COLO668 (cell line): ENCODE data around the gene FAM135A.
"Not testable (repeated sequence)": the region's sequence is repeated elsewhere in the genome, so short reads cannot be mapped to it uniquely, and the experiment has no call there.

Experiments used
- DNase-seq: peaks from one replicate; lab custom pipeline; 2025; ENCODE audit not compliant: unreplicated experiment; lab: John Stamatoyannopoulos, UW

The FAM135A gene

DNA sequence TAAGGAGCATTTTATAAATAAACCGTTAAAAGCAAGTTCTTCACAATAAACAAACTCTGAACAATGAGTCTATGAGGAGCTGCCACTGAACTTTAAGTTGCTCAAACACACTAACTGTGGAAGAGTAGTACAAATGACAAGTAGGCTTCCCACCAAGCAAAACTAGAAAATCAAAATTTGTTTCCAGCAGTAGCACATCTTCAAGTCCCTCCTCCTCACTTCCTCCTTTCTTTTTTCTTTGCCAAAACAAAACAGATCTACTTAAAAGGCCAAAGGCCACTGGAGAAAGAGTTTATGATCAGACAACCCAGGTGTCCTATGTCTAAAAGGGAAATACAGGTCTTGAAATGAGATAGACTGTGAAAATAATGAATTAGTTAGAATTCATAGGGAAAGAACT, 17.1 kb upstream of the FAM135A start:
- DNase-seq: no peak

DNA sequence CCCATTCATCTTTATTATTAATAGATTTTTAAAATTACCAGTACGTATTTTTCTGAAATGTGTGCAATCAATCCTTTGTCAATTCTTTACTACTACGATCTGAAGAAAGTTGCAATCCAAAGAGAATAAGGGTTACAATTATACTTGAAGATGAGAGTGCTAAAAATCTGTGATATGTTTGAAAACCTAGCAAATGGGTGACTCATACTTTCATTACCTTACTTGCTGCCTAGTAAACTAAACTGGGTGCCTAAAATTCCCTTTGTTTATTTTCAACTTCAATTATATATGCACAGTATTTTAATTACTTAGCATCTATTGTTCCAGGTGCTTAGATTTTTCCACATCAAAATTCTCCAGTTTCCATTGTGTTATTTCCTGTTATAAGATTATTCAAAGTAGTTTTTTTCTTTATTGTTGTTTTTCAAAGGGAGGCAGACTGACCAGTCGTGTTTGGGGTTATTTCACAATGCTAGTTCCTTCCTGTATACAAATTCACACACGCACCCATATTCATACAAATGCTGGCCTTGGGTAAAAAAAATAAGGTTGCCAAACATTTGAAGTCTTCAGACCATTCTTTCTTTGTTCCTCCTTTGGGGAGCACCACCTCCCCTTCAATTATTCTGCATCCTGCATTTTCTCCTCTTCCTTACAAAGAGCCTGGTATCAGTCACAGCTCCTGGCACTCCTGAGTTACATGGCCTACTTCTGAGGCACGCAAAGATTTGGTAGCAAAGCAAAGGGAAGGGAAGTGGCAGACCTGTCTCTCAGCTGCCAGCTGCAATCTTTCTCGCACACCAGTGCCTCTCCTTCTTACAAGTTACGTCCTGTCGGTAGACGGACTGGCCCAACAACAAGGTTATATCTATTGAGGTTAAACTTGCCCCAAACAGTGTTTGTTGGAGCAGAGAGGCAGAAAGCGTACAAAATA, 16.2 kb upstream of the FAM135A start:
- DNase-seq: no peak

- peak; percentile 19 for DNase-seq
These were observed 14.3 kb upstream of the FAM135A start for GRCh38 chr6:70398783-70399728.

GRCh38 chr6:70404658-70405057, 8.7 kb upstream of the FAM135A start:
- DNase-seq: no peak

- DNase-seq: no peak
These were observed 4.1 kb upstream of the FAM135A start for GRCh38 chr6:70409216-70409615.

DNA sequence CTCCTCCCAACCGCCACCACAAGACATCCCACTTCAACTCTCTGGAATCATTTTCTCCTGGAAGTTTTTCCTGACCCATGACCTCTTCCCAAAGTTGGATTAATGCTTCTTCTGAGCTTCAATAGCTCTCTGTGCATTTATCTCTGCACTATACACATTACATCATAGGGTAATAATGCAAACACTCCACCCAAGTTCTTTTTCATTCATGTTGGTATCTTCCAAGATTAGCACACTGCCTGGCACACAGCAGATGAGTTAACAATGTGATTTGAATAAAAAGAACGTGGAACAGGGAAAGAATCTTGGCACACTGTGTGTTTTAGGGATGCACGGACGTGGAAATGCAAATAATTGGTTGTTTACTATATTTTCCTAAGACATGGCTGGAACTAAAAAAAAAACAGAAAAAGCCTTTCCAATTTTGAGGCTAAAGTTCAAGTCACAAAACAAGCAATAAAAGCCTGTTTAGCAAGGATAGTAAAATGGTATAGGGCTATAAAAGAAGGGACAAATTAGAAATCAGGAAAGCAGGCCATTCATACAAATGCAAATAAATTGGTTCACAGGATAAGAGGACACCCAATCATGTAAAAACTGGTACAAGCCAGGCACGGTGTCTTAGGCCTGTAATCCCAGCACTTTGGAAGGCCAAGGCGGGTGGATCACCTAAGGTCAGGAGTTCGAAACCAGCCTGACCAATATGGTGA, 1.6 kb upstream of the FAM135A start:
- DNase-seq: no peak

- DNase-seq: no peak
These were observed 825 bp upstream of the FAM135A start for GRCh38 chr6:70412252-70413113.

DNA sequence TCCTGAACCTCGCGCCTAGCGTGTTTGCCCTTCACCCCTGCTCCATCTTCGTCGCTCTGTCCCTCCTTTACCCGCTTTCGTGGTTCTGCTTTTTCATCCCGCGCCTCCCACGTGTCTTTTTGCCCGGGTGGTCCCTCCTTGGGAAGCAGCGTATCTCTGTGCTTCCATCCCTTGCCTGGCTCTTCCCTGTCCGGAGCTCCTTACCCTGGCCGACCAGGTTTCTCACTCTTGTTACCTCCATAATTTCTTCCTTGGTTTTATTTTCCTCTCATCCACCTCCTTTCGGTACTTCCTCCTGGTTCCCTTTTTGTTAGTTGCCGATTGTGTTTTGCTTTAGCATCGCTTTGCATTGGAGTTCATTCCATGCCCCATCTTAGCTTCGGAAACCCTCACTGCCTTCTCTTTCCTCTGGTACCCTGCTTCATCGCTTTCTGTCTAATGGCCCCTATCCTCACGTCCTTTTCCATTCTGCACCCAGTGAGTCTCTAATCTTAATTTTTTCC, 735 bp downstream of the FAM135A start:
- DNase-seq: no peak

GRCh38 chr6:70414813-70415212, 1.5 kb downstream of the FAM135A start:
- no peak for DNase-seq

DNA sequence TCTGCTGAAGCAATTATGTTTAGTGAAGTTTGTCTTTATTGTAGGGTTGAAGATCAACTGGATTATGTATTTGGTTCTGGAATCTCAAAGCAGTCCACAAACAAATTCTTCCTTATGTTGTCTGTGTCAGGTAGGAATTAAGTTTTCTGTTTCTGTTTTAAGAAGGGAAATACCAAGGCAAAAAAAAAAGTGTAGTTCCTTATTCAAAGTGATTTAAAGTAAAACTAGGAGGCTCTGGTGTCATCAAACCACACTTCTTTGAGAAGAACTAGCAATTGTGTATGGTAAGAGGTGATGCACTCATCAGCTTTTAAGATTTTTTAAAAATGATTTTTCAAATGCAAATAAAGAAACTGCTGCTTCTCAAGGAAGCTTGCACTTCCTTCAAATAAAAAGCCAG, 1.9 kb downstream of the FAM135A start:
- no peak for DNase-seq

DNA sequence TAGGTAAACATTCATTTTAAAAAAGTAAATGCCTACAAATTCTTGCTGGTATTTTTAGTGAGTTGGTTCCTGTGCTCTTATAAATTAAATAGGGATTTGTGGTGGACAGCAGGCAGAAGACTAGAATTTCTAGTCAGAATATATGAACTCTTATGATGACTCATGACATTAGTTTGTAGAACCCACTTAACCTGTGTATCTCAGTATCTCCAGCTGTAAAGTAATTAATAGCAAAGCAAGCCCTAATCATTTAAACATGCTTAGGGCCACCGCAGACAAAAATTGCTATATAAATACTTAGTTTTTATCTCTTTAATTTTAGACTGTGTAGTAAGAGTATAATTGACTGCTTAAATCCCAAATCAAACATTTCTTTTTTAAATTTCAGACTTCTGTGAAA, 2.4 kb downstream of the FAM135A start:
- no peak for DNase-seq

DNA sequence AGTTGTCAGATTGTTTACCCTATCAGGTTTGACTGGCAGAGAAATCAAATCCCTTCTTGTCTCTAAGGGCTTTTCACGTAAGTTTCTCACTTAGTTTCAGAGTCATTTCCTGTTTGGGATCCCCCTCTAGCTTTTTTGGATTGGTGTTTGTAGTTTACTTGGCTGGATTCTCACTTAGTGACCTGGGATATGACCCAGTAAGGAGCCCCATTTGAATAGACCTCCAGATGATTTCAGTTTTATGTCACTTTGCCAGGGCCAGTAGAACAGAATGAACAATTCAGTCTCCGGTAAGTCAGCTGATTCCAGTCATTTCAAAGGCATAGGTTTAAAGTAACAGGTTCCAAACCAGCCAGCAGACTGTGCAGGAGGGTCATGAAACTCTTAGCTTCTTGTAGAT, 8.2 kb downstream of the FAM135A start:
- no peak for DNase-seq

DNA sequence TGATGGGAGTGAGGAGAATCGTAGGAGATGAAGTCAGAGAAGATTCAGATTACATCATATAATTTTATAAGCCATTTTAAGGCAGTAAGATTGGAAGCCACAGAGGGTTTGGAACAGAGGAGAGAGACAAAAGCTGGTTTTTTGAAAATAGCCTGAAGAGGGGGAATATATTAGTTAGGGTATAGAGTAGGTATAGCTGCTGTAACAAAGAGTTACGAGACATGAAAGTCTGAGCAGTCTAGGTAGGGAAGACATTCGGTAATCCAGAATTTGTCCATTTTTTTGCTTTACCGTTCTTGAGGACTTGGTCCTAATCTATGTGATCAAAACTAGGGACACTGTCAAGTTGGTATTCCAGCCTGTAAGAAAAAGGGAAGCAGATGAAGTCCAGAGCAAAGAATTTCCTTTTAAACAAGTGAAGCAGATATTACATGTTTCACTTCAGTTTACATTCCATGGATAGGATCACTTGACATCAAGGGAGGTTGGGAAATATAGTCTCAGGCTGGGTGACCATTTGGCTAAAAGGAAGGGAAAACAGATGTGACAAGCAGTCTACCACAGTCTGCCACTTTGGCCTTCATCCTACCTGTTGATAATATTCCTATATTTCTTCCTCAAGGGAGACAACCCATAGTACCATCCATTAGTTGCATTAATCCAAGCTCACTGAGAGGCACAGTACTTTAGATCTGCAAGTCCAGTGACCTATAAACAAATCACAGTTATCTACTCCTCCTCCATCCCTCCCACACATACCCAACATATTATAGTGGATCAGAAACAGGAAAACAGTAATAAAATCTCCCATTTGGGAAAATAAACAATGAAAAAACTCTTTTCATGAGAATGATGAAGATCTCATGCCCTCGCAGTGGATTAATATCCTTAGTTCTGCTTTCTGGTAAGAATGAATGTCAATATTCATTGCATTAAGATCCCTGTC, 10.2 kb downstream of the FAM135A start:
- no peak for DNase-seq

DNA sequence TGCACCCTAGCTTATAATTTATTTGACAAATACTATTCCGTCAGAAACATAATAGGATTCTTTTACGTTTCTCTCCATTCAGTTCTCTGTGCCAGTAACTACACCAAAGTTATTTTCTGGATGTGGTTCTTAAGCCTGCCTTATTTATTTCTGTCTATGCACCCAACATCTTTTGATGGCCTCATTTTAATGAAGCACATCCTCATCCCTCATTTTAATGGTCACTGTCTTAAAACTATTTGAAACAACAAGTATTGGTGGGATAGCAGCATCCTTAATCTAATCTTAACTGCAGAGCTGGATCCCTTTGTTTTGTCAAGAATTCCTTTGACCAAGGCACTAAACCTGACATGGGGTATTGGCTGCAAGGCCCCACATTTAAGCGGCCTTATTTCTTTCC, 11.0 kb downstream of the FAM135A start:
- DNase-seq: no peak

- DNase-seq: no peak
These were observed 23.0 kb downstream of the FAM135A start for GRCh38 chr6:70436320-70436719.

DNA sequence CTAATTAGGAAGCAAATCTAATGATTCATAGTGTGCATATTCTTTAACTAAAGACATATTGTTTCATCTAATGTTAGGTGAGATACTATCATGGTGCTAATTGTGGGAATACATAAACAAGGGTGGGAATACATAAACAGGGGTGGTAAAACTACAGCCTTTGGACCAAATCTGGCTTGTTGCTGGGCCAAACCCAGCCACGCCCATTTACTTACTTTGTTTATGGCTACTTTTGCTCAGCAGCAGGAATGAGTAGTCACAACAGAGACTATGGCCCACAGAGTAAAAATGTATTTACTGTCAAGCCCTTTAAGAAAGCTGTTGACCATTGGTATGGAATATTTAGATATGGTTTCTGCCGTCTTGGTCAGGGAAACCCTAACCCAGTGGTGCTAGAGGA, 31.7 kb downstream of the FAM135A start:
- no peak for DNase-seq

DNA sequence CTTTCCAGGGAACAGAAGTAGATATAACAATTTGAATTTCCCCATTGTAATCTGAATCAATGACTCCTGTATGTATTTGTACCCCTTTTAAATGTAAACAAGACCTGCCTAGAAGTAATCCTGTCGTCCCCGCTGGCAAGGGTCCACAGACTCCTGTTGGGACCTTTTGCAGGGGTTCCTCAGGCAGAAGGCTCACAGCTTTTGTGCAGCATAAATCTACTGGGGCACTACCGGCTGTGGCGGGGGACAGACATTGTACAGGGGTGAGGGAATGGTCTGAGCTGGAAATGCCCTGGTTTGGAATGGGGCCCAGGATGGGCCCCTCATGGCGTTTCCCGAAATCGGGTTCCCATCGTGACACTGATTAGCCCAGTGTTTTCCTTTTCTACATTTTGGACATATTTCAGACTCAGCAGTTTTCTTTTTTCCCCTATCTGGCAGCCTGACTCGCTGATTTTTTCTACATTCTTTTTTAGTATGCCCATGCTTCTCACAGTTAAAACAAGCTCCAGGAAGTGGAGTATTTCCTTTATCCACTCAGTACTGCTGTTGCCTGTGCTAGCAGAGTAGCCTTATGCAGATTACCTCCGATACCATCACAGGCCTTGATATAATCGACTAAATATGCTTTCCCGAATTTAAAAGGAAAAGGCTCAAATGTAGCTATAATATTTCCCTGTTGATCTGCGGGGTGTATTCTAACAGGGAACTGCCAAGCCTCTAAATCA, 34.2 kb downstream of the FAM135A start:
- DNase-seq: not testable (repeated sequence)

- not testable (repeated sequence) for DNase-seq
These were observed 40.6 kb downstream of the FAM135A start for GRCh38 chr6:70453899-70454298.
